HEK293 (cell line): ENCODE measurements around the gene SLC35G3.

Experiments
- CTCF ChIA-PET: fragments of 350-600 bp; formaldehyde crosslinking; extraction: SDS; loops from one replicate; lab custom pipeline; 2021; ENCODE audit warnings: antibody characterized with exemption; lab: Yijun Ruan, JAX
- POLR2A ChIA-PET: fragments of 300-600 bp; formaldehyde crosslinking; extraction: SDS; loops from one replicate; lab custom pipeline; 2020; ENCODE audit warnings: antibody characterized with exemption, inconsistent platforms; lab: Yijun Ruan, JAX
- H3K27ac ChIP-seq: fragments of 200-500 bp; sonication (Bioruptor generic); 2 replicates; pipeline ENCODE4 v1.5.1; 2014; ENCODE audit warnings: low read depth, low read length, control low read depth, inconsistent platforms; ENCODE audit errors: extremely low read depth
- H3K36me3 ChIP-seq, 2 experiments: fragments of 200-500 bp in 1 of 2; sonication (Bioruptor generic) in 1 of 2; 1 replicate in 1 of 2; 2 replicates in 1 of 2; pipeline ENCODE4 v1.5.1; 2014 to 2017; ENCODE audit warnings: inconsistent platforms in 2 of 2, low read length in 2 of 2; ENCODE audit not compliant: control insufficient read depth in 2 of 2, insufficient read depth in 1 of 2
- H3K4me1 ChIP-seq: fragments of 200-500 bp; sonication (Bioruptor generic); 2 replicates; pipeline ENCODE4 v1.5.1; 2014; ENCODE audit warnings: mild to moderate bottlenecking, low read length, inconsistent platforms; ENCODE audit not compliant: control insufficient read depth, insufficient read depth
- H3K4me3 ChIP-seq: 2 replicates; pipeline ENCODE4 v1.5.1; 2011; ENCODE audit warnings: low read depth, mild to moderate bottlenecking, control low read depth, low read length, moderate library complexity
- H3K9me3 ChIP-seq: fragments of 200-500 bp; sonication (Bioruptor generic); 2 replicates; pipeline ENCODE4 v1.5.1; 2014; ENCODE audit warnings: low read depth, low read length, inconsistent platforms; ENCODE audit not compliant: control insufficient read depth, insufficient read depth
- GLIS2 ChIP-seq: fragments of 450-650 bp; formaldehyde crosslinking; IDR thresholded peaks from 2 replicates; pipeline ENCODE4 v1.5.1; 2016; ENCODE audit warnings: missing biosample characterization, missing genetic modification characterization
- OSR2 ChIP-seq: fragments of 450-650 bp; formaldehyde crosslinking; IDR thresholded peaks from 2 replicates; pipeline ENCODE4 v1.5.1; 2016; ENCODE audit warnings: missing biosample characterization, missing genetic modification characterization
- ZNF16 ChIP-seq: fragments of 450-650 bp; formaldehyde crosslinking; IDR thresholded peaks from 2 replicates; pipeline ENCODE4 v1.5.1; 2016; ENCODE audit warnings: low read depth, missing biosample characterization, missing genetic modification characterization
- ZNF174 ChIP-seq: fragments of 450-650 bp; formaldehyde crosslinking; IDR thresholded peaks from 2 replicates; pipeline ENCODE4 v1.5.0; 2017; ENCODE audit warnings: missing biosample characterization, mild to moderate bottlenecking, missing genetic modification characterization
- ZNF292 ChIP-seq: fragments of 450-650 bp; formaldehyde crosslinking; IDR thresholded peaks from 2 replicates; pipeline ENCODE4 v1.5.1; 2016; ENCODE audit warnings: low read depth, missing biosample characterization, missing genetic modification characterization, borderline replicate concordance
- ZNF354C ChIP-seq: fragments of 450-650 bp; formaldehyde crosslinking; IDR thresholded peaks from 2 replicates; pipeline ENCODE4 v1.5.1; 2016; ENCODE audit warnings: missing biosample characterization, missing genetic modification characterization, low read depth, borderline replicate concordance
- ZNF404 ChIP-seq: fragments of 450-650 bp; formaldehyde crosslinking; IDR thresholded peaks from 2 replicates; pipeline ENCODE4 v1.5.1; 2017; ENCODE audit warnings: missing biosample characterization, missing genetic modification characterization
- ZNF473 ChIP-seq: fragments of 450-650 bp; formaldehyde crosslinking; IDR thresholded peaks from 2 replicates; pipeline ENCODE4 v1.5.1; 2017; ENCODE audit warnings: missing biosample characterization, missing genetic modification characterization
- ZNF48 ChIP-seq: fragments of 450-650 bp; formaldehyde crosslinking; IDR thresholded peaks from 2 replicates; pipeline ENCODE4 v1.5.1; 2016; ENCODE audit warnings: missing biosample characterization, missing genetic modification characterization
- ZNF677 ChIP-seq: fragments of 450-650 bp; IDR thresholded peaks from 2 replicates; pipeline ENCODE4 v1.5.0; 2018; ENCODE audit warnings: missing biosample characterization, mild to moderate bottlenecking, missing genetic modification characterization, moderate library complexity
- TF ChIP-seq, protein P1 (sequence below): fragments of 450-650 bp; formaldehyde crosslinking; IDR thresholded peaks from 2 replicates; pipeline ENCODE4 v1.5.0; 2017; ENCODE audit warnings: missing biosample characterization, missing genetic modification characterization, borderline replicate concordance
- TF ChIP-seq, protein P2 (sequence below): IDR thresholded peaks from 2 replicates; pipeline ENCODE4 v1.6.1; 2011; ENCODE audit warnings: mild to moderate bottlenecking, low read depth, low read length, borderline replicate concordance
- TF ChIP-seq, protein P3 (sequence below): fragments of 450-650 bp; formaldehyde crosslinking; IDR thresholded peaks from 2 replicates; pipeline ENCODE4 v1.5.1; 2016; ENCODE audit warnings: missing biosample characterization, missing genetic modification characterization
- TF ChIP-seq, protein P4 (sequence below): fragments of 450-650 bp; formaldehyde crosslinking; IDR thresholded peaks from 2 replicates; pipeline ENCODE4 v1.5.1; 2016; ENCODE audit warnings: missing biosample characterization, missing genetic modification characterization
- TF ChIP-seq, protein P5 (sequence below): fragments of 450-650 bp; formaldehyde crosslinking; conservative IDR thresholded peaks from 2 replicates; pipeline ENCODE4 v1.5.1; 2016; ENCODE audit warnings: low read depth, missing biosample characterization, missing genetic modification characterization
- TF ChIP-seq, protein P6 (sequence below): fragments of 450-650 bp; formaldehyde crosslinking; IDR thresholded peaks from 2 replicates; pipeline ENCODE4 v1.5.1; 2016; ENCODE audit warnings: missing biosample characterization, missing genetic modification characterization
- TF ChIP-seq, protein P7 (sequence below): fragments of 450-650 bp; formaldehyde crosslinking; IDR thresholded peaks from 2 replicates; pipeline ENCODE4 v1.5.1; 2016; ENCODE audit warnings: missing biosample characterization, missing genetic modification characterization

SLC35G3 gene

DNA sequence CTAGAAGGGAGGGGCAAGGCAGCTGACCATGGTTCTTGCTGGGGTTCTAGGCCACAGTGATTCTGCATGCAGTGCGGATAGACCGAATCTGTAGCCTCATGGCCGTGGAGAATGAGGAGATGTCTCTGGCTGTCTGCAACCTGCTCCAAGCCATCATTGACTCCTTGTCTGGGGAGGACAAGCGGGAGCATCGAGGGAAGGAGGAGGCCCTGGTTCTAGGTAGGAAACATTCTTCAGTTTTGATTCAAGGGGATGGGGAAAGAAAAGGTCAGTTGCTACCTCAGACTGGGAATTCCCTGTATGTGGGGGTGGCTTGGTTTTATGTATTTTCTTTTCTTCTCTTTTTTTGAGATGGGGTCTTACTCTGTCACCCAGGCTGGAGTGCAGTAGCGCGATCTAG lies 38.9 kb downstream of the SLC35G3 start:
- H3K4me3 ChIP-seq, result no peak overlapping the region
- H3K4me1 ChIP-seq, result peaks cover 4% of the 10 kb centered on the region; the same call in 1 of the 2 replicates
- H3K36me3 ChIP-seq, result no peaks in the 10 kb centered on the region
- no peaks in the 10 kb centered on the region for H3K9me3 ChIP-seq
- TF ChIP-seq ZNF292 (tag by site-specific recombination), result no peak
- TF ChIP-seq, protein P1, sequence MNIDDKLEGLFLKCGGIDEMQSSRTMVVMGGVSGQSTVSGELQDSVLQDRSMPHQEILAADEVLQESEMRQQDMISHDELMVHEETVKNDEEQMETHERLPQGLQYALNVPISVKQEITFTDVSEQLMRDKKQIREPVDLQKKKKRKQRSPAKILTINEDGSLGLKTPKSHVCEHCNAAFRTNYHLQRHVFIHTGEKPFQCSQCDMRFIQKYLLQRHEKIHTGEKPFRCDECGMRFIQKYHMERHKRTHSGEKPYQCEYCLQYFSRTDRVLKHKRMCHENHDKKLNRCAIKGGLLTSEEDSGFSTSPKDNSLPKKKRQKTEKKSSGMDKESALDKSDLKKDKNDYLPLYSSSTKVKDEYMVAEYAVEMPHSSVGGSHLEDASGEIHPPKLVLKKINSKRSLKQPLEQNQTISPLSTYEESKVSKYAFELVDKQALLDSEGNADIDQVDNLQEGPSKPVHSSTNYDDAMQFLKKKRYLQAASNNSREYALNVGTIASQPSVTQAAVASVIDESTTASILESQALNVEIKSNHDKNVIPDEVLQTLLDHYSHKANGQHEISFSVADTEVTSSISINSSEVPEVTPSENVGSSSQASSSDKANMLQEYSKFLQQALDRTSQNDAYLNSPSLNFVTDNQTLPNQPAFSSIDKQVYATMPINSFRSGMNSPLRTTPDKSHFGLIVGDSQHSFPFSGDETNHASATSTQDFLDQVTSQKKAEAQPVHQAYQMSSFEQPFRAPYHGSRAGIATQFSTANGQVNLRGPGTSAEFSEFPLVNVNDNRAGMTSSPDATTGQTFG (tag by site-specific recombination), result no peak
- no peak for TF ChIP-seq OSR2 (tag by site-specific recombination)
- TF ChIP-seq, protein P2, sequence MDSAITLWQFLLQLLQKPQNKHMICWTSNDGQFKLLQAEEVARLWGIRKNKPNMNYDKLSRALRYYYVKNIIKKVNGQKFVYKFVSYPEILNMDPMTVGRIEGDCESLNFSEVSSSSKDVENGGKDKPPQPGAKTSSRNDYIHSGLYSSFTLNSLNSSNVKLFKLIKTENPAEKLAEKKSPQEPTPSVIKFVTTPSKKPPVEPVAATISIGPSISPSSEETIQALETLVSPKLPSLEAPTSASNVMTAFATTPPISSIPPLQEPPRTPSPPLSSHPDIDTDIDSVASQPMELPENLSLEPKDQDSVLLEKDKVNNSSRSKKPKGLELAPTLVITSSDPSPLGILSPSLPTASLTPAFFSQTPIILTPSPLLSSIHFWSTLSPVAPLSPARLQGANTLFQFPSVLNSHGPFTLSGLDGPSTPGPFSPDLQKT, result no peak
- TF ChIP-seq ZNF174, result no peak
- no peak for TF ChIP-seq GLIS2 (tag by site-specific recombination)
- TF ChIP-seq ZNF404 (tag by site-specific recombination), result no peak
- TF ChIP-seq ZNF48 (tag by site-specific recombination), result no peak
- TF ChIP-seq, protein P3, sequence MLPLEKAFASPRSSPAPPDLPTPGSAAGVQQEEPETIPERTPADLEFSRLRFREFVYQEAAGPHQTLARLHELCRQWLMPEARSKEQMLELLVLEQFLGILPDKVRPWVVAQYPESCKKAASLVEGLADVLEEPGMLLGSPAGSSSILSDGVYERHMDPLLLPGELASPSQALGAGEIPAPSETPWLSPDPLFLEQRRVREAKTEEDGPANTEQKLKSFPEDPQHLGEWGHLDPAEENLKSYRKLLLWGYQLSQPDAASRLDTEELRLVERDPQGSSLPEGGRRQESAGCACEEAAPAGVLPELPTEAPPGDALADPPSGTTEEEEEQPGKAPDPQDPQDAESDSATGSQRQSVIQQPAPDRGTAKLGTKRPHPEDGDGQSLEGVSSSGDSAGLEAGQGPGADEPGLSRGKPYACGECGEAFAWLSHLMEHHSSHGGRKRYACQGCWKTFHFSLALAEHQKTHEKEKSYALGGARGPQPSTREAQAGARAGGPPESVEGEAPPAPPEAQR, result no peak
- ChIA-PET CTCF (interaction anchor here (0.6 kb wide), 1 partner anchor 612 kb away, joined by 3 read pairs; no protein-coding TSS in a partner anchor), POLR2A (no interaction called here)
- no peak overlapping the region for H3K27ac ChIP-seq

DNA sequence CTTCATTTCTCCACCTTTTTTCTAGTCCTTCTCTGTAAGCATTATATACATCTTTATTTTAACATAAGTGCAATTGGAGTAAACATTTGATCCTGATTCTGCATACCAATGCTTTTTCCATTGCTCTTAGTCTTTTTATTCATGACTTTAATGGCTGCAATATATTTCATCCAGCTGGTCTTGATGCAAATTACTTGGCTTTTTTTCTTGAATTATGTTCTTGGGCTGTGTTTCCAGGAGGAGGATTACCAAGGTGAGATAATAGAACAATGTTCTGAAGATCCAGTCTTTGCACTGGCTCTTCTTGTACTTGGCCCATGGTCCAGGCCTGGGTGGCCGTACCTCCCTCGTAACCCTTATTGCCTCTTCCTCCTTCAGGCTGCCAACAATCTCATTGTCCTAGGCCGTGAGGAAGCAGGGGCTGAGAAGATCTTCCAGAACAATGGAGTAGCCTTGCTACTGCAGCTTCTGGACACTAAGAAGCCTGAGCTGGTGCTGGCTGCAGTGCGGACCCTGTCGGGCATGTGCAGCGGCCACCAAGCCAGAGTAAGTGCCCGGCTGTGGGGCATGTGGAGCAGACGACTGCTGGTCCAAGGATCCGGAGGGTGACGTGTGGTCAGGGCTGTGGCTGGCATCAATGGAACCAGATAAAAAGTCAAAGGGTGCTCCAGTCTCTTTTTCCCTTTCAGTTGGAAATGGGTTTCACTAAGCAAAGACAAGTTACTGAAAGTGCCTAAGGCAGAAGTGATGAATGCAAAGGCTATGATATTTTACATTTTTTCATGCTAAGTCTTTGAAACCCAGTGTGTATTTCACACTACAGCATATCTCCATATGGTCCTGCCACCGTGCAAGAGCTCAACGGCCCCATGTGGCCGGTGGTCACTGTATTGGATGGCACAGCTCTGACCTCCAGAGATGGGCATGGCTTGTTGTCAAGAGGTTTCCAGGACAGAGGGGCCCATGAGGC lies 39.7 kb downstream of the SLC35G3 start:
- H3K9me3 ChIP-seq, result no peaks in the 10 kb centered on the region
- H3K4me1 ChIP-seq, result no peaks in the 10 kb centered on the region
- H3K4me3 ChIP-seq, result no peak overlapping the region
- H3K36me3 ChIP-seq, result no peaks in the 10 kb centered on the region
- ChIA-PET CTCF (interaction anchor here (0.6 to 0.9 kb wide), 2 partner anchors 13 to 611 kb away, joined by 3 read pairs; partner anchors contain the start of gene NLE1), POLR2A (no interaction called here)
- H3K27ac ChIP-seq, result no peak overlapping the region
- TF ChIP-seq ZNF677 (no peak), ZNF354C (tag by site-specific recombination) (no peak), ZNF16 (no peak), ZNF473 (tag by site-specific recombination) (no peak), ZNF292 (tag by site-specific recombination) (no peak)
- TF ChIP-seq, protein P4, sequence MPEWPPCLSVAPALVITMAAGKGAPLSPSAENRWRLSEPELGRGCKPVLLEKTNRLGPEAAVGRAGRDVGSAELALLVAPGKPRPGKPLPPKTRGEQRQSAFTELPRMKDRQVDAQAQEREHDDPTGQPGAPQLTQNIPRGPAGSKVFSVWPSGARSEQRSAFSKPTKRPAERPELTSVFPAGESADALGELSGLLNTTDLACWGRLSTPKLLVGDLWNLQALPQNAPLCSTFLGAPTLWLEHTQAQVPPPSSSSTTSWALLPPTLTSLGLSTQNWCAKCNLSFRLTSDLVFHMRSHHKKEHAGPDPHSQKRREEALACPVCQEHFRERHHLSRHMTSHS, result no peak
- TF ChIP-seq, protein P5, sequence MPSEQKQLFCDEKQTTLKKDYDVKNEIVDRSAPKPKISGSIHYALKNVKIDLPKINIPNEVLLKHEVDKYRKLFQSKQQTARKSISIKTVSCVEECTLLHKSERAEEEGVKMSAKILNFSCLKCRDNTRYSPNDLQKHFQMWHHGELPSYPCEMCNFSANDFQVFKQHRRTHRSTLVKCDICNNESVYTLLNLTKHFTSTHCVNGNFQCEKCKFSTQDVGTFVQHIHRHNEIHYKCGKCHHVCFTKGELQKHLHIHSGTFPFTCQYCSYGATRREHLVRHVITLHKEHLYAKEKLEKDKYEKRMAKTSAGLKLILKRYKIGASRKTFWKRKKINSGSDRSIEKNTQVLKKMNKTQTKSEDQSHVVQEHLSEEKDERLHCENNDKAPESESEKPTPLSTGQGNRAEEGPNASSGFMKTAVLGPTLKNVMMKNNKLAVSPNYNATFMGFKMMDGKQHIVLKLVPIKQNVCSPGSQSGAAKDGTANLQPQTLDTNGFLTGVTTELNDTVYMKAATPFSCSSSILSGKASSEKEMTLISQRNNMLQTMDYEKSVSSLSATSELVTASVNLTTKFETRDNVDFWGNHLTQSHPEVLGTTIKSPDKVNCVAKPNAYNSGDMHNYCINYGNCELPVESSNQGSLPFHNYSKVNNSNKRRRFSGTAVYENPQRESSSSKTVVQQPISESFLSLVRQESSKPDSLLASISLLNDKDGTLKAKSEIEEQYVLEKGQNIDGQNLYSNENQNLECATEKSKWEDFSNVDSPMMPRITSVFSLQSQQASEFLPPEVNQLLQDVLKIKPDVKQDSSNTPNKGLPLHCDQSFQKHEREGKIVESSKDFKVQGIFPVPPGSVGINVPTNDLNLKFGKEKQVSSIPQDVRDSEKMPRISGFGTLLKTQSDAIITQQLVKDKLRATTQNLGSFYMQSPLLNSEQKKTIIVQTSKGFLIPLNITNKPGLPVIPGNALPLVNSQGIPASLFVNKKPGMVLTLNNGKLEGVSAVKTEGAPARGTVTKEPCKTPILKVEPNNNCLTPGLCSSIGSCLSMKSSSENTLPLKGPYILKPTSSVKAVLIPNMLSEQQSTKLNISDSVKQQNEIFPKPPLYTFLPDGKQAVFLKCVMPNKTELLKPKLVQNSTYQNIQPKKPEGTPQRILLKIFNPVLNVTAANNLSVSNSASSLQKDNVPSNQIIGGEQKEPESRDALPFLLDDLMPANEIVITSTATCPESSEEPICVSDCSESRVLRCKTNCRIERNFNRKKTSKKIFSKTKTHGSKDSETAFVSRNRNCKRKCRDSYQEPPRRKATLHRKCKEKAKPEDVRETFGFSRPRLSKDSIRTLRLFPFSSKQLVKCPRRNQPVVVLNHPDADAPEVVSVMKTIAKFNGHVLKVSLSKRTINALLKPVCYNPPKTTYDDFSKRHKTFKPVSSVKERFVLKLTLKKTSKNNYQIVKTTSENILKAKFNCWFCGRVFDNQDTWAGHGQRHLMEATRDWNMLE, result no peak
- TF ChIP-seq, protein P6, sequence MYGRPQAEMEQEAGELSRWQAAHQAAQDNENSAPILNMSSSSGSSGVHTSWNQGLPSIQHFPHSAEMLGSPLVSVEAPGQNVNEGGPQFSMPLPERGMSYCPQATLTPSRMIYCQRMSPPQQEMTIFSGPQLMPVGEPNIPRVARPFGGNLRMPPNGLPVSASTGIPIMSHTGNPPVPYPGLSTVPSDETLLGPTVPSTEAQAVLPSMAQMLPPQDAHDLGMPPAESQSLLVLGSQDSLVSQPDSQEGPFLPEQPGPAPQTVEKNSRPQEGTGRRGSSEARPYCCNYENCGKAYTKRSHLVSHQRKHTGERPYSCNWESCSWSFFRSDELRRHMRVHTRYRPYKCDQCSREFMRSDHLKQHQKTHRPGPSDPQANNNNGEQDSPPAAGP (tag by site-specific recombination), result no peak
- TF ChIP-seq, protein P7, sequence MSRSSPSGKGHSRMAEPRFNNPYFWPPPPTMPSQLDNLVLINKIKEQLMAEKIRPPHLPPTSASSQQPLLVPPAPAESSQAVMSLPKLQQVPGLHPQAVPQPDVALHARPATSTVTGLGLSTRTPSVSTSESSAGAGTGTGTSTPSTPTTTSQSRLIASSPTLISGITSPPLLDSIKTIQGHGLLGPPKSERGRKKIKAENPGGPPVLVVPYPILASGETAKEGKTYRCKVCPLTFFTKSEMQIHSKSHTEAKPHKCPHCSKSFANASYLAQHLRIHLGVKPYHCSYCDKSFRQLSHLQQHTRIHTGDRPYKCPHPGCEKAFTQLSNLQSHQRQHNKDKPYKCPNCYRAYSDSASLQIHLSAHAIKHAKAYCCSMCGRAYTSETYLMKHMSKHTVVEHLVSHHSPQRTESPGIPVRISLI (tag by site-specific recombination), result no peak
